Thoracic aorta (tissue), 2 donors: ENCODE results near the gene ACACA. TPM values are rescaled to one million over a fixed set of nuclear protein-coding genes. Genes with fewer than 3 reads are reported as not detected.

Experiments
- ATAC-seq: fragments of 150-250 bp; one replicate; pipeline ENCODE4 v1.8.0; 2017; ENCODE audit warnings: low read depth; ENCODE audit not compliant: insufficient number of reproducible peaks, low FRiP score
- DNase-seq: peaks from one replicate; pipeline ENCODE4 v3.0.0-alpha.2; 2020; ENCODE audit warnings: low spot score
- H3K27ac ChIP-seq, 2 donors: fragments of 200-600 bp; sonication (generic); 1 replicate in 1 of 2; 2 replicates in 1 of 2; pipeline ENCODE4 v1.5.1; 2016; ENCODE audit warnings: mild to moderate bottlenecking in 2 of 2, moderate library complexity in 2 of 2
- H3K27me3 ChIP-seq: fragments of 200-600 bp; sonication (generic); replicated peaks from 2 replicates; pipeline ENCODE4 v1.6.0; 2016; ENCODE audit warnings: mild to moderate bottlenecking; ENCODE audit not compliant: insufficient read depth
- H3K36me3 ChIP-seq: fragments of 200-600 bp; sonication (generic); one replicate; pipeline ENCODE4 v1.5.1; 2016
- H3K4me1 ChIP-seq, 2 donors: fragments of 200-600 bp; sonication (generic); 1 replicate in 1 of 2; 2 replicates in 1 of 2; pipeline versions ENCODE4 v1.5.1 to v1.6.0; 2016; ENCODE audit warnings: low read depth in 2 of 2, mild to moderate bottlenecking in 1 of 2; ENCODE audit not compliant: control insufficient read depth in 1 of 2
- H3K4me3 ChIP-seq: fragments of 200-600 bp; sonication (generic); 2 replicates; pipeline ENCODE4 v1.5.1; 2016; ENCODE audit warnings: mild to moderate bottlenecking
- H3K9me3 ChIP-seq: fragments of 200-600 bp; sonication (generic); 2 replicates; pipeline ENCODE4 v1.5.1; 2016
- total RNA-seq, 2 donors: library from RNA; depleted of rRNA; stranded (reverse); fragments of >200 nt; gene quantifications; one replicate each; pipeline versions ENCODE4 v1.1.0 to v1.2.3, GENCODE V29; 2016
- TF ChIP-seq, protein P1 (sequence below): fragments of 200-600 bp; sonication (generic); IDR thresholded peaks from one replicate; pipeline ENCODE4 v1.5.1; 2019; ENCODE audit warnings: antibody characterized with exemption

Gene ACACA
- total RNA-seq, 2 donors from 2014 or later = 20.7 to 34.0 TPM

DNA sequence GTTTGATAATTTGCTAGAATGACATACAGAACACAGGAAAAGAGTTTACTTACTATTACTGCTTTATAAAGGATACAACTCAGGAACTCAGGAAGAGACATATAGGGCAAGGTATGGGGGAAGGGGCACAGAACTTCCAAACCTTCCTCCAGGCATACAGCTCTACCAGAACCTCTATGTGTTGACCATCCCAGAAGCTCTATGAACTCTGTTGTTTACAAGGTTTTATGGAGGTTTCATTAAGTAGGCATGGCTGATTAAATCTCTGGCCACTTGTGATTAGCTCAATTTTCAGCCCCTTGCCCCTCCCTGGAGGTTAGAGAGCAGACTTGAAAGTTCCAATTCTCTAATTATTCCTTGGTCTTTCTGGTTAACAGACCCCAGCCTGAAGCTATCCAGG, 91.0 kb downstream of the ACACA start:
- TF ChIP-seq, protein P1, sequence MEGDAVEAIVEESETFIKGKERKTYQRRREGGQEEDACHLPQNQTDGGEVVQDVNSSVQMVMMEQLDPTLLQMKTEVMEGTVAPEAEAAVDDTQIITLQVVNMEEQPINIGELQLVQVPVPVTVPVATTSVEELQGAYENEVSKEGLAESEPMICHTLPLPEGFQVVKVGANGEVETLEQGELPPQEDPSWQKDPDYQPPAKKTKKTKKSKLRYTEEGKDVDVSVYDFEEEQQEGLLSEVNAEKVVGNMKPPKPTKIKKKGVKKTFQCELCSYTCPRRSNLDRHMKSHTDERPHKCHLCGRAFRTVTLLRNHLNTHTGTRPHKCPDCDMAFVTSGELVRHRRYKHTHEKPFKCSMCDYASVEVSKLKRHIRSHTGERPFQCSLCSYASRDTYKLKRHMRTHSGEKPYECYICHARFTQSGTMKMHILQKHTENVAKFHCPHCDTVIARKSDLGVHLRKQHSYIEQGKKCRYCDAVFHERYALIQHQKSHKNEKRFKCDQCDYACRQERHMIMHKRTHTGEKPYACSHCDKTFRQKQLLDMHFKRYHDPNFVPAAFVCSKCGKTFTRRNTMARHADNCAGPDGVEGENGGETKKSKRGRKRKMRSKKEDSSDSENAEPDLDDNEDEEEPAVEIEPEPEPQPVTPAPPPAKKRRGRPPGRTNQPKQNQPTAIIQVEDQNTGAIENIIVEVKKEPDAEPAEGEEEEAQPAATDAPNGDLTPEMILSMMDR = no peak
- no peak for ATAC-seq
- no peaks in the 10 kb centered on the region for H3K27me3 ChIP-seq
- H3K27ac ChIP-seq = no peak overlapping the region
- DNase-seq = no peak
- no peaks in the 10 kb centered on the region for H3K9me3 ChIP-seq
- H3K4me1 ChIP-seq = no peaks in the 10 kb centered on the region
- H3K4me3 ChIP-seq = no peak overlapping the region
- H3K36me3 ChIP-seq = no peaks in the 10 kb centered on the region

DNA sequence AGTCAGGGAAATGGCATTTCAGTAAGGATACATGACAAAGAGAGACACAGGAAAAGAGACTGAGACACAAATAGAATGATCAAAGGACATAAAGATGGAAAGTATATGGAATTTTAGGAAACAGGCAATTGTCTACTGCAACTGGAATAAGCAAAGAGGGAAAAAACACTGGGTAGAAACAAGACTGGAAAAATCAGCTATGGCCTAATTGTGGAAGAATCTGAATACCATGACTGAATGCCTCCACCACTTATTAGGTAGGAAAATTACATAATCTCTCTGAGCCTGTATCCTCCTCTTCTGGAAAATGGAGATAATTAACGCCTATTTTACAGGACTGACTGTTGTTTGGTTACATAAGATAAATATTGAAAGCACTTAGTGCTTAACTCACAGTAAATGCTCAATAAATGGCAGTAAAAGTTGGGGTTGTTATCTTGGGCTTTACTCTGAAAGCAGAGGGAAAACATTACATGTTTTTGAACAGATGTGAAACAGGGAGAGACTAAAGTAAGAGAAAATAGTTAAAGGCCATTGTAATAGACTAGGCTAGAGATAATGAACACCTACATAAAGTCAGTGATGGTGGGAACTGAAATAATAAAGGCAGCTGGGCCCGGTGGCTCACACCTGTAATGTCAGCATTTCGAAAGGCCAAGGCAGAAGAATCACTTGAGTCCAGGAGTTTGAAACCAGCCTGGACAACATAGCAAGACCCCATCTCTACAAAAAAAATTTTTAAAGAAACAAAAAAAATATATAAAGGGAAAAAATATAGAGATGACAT, 94.3 kb downstream of the ACACA start:
- Histone ChIP-seq H3K4me1 (no peaks in the 10 kb centered on the region), H3K27me3 (no peaks in the 10 kb centered on the region), H3K9me3 (no peaks in the 10 kb centered on the region), H3K27ac (no peak overlapping the region), H3K4me3 (no peak overlapping the region), H3K36me3 (no peaks in the 10 kb centered on the region)
- TF ChIP-seq, protein P1 = no peak
- ATAC-seq (no peak), DNase-seq (no peak)

DNA sequence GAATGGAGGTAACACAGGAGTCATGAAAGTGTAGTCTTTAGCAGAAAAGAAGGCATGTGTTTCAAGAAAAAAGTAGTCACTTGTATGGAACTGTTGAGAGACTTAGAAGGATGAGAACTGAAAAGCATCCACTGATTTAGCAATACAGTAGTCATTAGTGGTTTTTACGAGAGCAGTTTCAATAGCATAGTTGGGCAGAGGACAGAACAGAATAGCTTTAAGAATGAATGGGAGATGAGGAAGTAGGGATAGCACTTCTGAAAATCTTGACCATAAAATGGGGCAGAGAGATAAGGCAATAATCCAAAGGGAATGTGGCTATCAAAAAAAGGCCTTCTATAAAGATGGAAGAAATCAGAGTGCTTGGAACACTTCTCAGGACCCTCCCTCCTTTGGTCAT, 95.7 kb downstream of the ACACA start:
- Histone ChIP-seq H3K27me3 (no peaks in the 10 kb centered on the region), H3K4me3 (no peak overlapping the region), H3K4me1 (no peaks in the 10 kb centered on the region), H3K27ac (no peak overlapping the region), H3K36me3 (no peaks in the 10 kb centered on the region), H3K9me3 (no peaks in the 10 kb centered on the region)
- no peak for DNase-seq
- TF ChIP-seq, protein P1 = no peak
- ATAC-seq = no peak

DNA sequence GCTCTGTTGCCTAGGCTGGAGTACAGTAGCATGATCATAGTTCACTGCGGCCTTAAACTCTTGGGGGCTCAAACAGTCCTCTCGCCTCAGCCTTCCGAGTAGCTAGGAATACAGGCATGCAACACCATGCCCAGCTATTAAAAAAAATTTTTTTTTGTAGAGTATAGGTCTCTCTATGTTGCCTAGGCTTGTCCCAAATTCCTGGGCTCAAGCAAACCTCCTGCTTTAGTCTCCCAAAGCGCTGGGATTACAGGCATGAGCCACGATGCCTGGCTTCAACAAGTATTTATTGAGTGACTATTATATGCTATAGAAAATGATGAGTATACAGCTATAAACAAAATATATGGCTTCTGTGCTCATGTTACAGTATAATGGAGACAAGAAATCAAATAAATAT, 97.6 kb downstream of the ACACA start:
- Histone ChIP-seq H3K9me3 (no peaks in the 10 kb centered on the region), H3K27ac (no peak overlapping the region), H3K36me3 (no peaks in the 10 kb centered on the region), H3K4me3 (no peak overlapping the region), H3K4me1 (no peaks in the 10 kb centered on the region), H3K27me3 (no peaks in the 10 kb centered on the region)
- ATAC-seq = no peak
- DNase-seq = no peak
- TF ChIP-seq, protein P1 = no peak

DNA sequence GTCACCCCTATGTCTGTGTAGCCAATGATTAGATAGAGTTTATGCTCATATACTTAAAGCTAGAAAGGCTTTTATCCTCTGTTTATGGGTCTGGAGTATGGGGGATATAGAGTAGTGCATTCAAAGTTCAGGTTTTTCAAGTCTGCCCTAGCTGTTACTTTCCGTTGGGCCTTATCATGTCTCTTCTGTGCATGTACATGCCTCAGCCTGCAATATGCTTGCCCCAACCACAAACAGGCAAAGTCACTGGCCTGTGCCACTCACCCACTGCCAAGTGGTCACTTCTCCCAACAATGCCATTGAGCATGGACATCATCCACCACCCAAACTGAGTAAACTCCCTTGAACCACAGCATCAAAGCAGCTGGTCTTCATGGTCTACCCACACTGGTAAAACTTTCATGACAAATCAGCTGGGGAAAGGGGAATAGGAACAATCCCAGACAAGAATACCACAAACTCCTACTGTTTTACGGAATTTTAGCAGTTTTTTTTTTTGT, 101.2 kb downstream of the ACACA start:
- no peak overlapping the region for H3K4me3 ChIP-seq
- ATAC-seq (no peak), DNase-seq (no peak)
- no peaks in the 10 kb centered on the region for H3K27me3 ChIP-seq
- no peaks in the 10 kb centered on the region for H3K36me3 ChIP-seq
- TF ChIP-seq, protein P1 = no peak
- H3K9me3 ChIP-seq = no peaks in the 10 kb centered on the region
- no peak overlapping the region for H3K27ac ChIP-seq
- H3K4me1 ChIP-seq = peaks cover 0 to 2% of the 10 kb centered on the region in 2 donors
